Measurements from ENCODE around the gene DNM1L. TPM values are rescaled to one million over a fixed set of nuclear protein-coding genes. Genes with fewer than 3 reads are reported as not detected.

The DNM1L gene
- total RNA-seq, 3 donors from 2014 or later (not counting 1 experiment from before 2014, with no cell fraction given) = 69.2 to 84.9 (median 81.0) TPM

- no peaks in the 10 kb centered on the region for H3K9me3 Mint-ChIP-seq
- no peak overlapping the region for H3K4me3 Mint-ChIP-seq
- Histone ChIP-seq H3K27me3 (ENCODE audit: control insufficient read depth, insufficient read depth, low read length) (no peaks in the 10 kb centered on the region), H3K9me3 (ENCODE audit: control insufficient read depth, insufficient read depth, low read length) (no peaks in the 10 kb centered on the region), H3K36me3 (ENCODE audit: control insufficient read depth, insufficient read depth, low read length) (peaks cover 71% of the 10 kb centered on the region), H3K27ac (ENCODE audit: low read length) (no peak overlapping the region), H3K4me3 (ENCODE audit: low read length) (no peak overlapping the region), H3K4me1 (ENCODE audit: control insufficient read depth, insufficient read depth, low read length) (no peaks in the 10 kb centered on the region)
- ATAC-seq (no peak), DNase-seq (no peak)
- no peak overlapping the region for H3K27ac Mint-ChIP-seq
- H3K27me3 Mint-ChIP-seq (ENCODE audit: low read depth in 2 of 2) = no peaks in the 10 kb centered on the region
- peaks cover 0 to 6% of the 10 kb centered on the region in 2 donors for H3K4me1 Mint-ChIP-seq
- intact Hi-C loops (cut with micrococcal nuclease) = no loop called here
- peaks cover 7% of the 10 kb centered on the region for H3K36me3 Mint-ChIP-seq
- TF ChIP-seq CTCF (IDR thresholded peaks at IDR 0.05) = no peak
- WGBS (ENCODE audit: insufficient coverage) = 83% methylated on average over 2 of the region's 2 CpGs
These were observed 60.2 kb downstream of the DNM1L start for GRCh38 chr12:32739279-32739678.

GRCh38 chr12:32742133-32742532 is 63.0 kb downstream of the DNM1L start:
- Histone ChIP-seq H3K4me3 (ENCODE audit: low read length) (no peak overlapping the region), H3K4me1 (ENCODE audit: control insufficient read depth, insufficient read depth, low read length) (no peaks in the 10 kb centered on the region), H3K27ac (ENCODE audit: low read length) (no peak overlapping the region), H3K36me3 (ENCODE audit: control insufficient read depth, insufficient read depth, low read length) (peaks cover 80% of the 10 kb centered on the region), H3K9me3 (ENCODE audit: control insufficient read depth, insufficient read depth, low read length) (no peaks in the 10 kb centered on the region), H3K27me3 (ENCODE audit: control insufficient read depth, insufficient read depth, low read length) (no peaks in the 10 kb centered on the region)
- intact Hi-C loops (cut with micrococcal nuclease) = no loop called here
- no peak overlapping the region for H3K27ac Mint-ChIP-seq
- H3K27me3 Mint-ChIP-seq (ENCODE audit: low read depth in 2 of 2) = no peaks in the 10 kb centered on the region
- H3K36me3 Mint-ChIP-seq = peaks cover 7% of the 10 kb centered on the region
- H3K4me1 Mint-ChIP-seq = peaks cover 0 to 6% of the 10 kb centered on the region in 2 donors
- TF ChIP-seq CTCF (IDR thresholded peaks at IDR 0.05) = no peak
- ATAC-seq = no peak
- H3K4me3 Mint-ChIP-seq = no peak overlapping the region
- 98% methylated on average over 10 of the region's 10 CpGs for WGBS (ENCODE audit: insufficient coverage)
- DNase-seq = no peak
- H3K9me3 Mint-ChIP-seq = no peaks in the 10 kb centered on the region

- TF ChIP-seq CTCF (IDR thresholded peaks at IDR 0.05) = no peak
- Histone ChIP-seq H3K27ac (ENCODE audit: low read length) (no peak overlapping the region), H3K4me1 (ENCODE audit: control insufficient read depth, insufficient read depth, low read length) (no peaks in the 10 kb centered on the region), H3K36me3 (ENCODE audit: control insufficient read depth, insufficient read depth, low read length) (peaks cover 79% of the 10 kb centered on the region), H3K4me3 (ENCODE audit: low read length) (no peak overlapping the region), H3K27me3 (ENCODE audit: control insufficient read depth, insufficient read depth, low read length) (no peaks in the 10 kb centered on the region), H3K9me3 (ENCODE audit: control insufficient read depth, insufficient read depth, low read length) (no peaks in the 10 kb centered on the region)
- Mint-ChIP-seq H3K27me3 (ENCODE audit: low read depth in 2 of 2) (no peaks in the 10 kb centered on the region), H3K27ac (no peak overlapping the region), H3K4me3 (no peak overlapping the region), H3K9me3 (no peaks in the 10 kb centered on the region), H3K4me1 (peaks cover 0 to 6% of the 10 kb centered on the region in 2 donors), H3K36me3 (peaks cover 14% of the 10 kb centered on the region)
- ATAC-seq = no peak
- no peak for DNase-seq
- intact Hi-C loops (cut with micrococcal nuclease) = no loop called here
- 100% methylated on average over 1 of the region's 2 CpGs for WGBS (ENCODE audit: insufficient coverage)
These were observed 64.2 kb downstream of the DNM1L start for GRCh38 chr12:32743264-32743663.

GRCh38 chr12:32753605-32754004 is 74.5 kb downstream of the DNM1L start:
- peaks cover 16 to 17% of the 10 kb centered on the region in 2 donors for H3K4me1 Mint-ChIP-seq
- no peak for DNase-seq
- H3K27ac Mint-ChIP-seq = peak overlapping the region; percentile 85 to 88
- intact Hi-C loops (cut with micrococcal nuclease) = no loop called here
- ATAC-seq = no peak
- H3K36me3 Mint-ChIP-seq = no peaks in the 10 kb centered on the region
- Histone ChIP-seq H3K4me1 (ENCODE audit: control insufficient read depth, insufficient read depth, low read length) (peaks cover 14% of the 10 kb centered on the region), H3K4me3 (ENCODE audit: low read length) (no peak overlapping the region), H3K9me3 (ENCODE audit: control insufficient read depth, insufficient read depth, low read length) (no peaks in the 10 kb centered on the region), H3K27ac (ENCODE audit: low read length) (no peak overlapping the region), H3K36me3 (ENCODE audit: control insufficient read depth, insufficient read depth, low read length) (peaks cover 39% of the 10 kb centered on the region), H3K27me3 (ENCODE audit: control insufficient read depth, insufficient read depth, low read length) (no peaks in the 10 kb centered on the region)
- 93% methylated on average over 3 of the region's 4 CpGs for WGBS (ENCODE audit: insufficient coverage)
- H3K9me3 Mint-ChIP-seq = no peaks in the 10 kb centered on the region
- H3K27me3 Mint-ChIP-seq (ENCODE audit: low read depth in 2 of 2) = no peaks in the 10 kb centered on the region
- no peak for TF ChIP-seq CTCF (IDR thresholded peaks at IDR 0.05)
- peak overlapping the region; percentile 64 for H3K4me3 Mint-ChIP-seq

Measured in natural killer cell (primary cell).